HG03139 (cell line): ENCODE results near the gene MAGI2.

Experiments used
- ATAC-seq: cut with Tn5 transposase; IDR thresholded peaks from one replicate; pipeline ENCODE4 v1.9.1; 2021; ENCODE audit not compliant: unreplicated experiment

Gene MAGI2

GRCh38 chr7:77982926-77983550 lies 1470.4 kb downstream of the MAGI2 start:
- ATAC-seq, result no peak

- no peak for ATAC-seq
Observed at GRCh38 chr7:77980087-77980713, 1473.3 kb downstream of the MAGI2 start.

DNA sequence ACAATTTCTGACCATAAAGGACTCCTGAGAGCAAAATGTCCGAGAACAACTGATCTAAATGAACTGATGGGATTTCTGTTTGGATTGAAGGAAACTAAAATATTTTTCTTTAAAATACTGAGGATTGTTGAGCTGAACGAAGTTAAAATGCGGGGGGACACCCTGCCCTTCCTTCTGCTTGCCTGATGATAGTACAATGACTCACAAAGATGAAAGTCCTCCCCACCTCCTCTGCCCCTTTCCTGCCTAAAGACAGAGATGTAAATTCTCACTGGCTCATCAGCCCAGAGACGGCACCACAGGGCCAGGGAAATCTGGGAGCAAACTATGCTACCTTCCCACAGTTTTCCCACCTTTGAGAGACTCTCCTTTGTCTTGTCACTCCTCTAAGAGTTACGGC lies 1474.2 kb downstream of the MAGI2 start:
- no peak for ATAC-seq

GRCh38 chr7:77975672-77976480 lies 1477.6 kb downstream of the MAGI2 start:
- ATAC-seq, result no peak

DNA sequence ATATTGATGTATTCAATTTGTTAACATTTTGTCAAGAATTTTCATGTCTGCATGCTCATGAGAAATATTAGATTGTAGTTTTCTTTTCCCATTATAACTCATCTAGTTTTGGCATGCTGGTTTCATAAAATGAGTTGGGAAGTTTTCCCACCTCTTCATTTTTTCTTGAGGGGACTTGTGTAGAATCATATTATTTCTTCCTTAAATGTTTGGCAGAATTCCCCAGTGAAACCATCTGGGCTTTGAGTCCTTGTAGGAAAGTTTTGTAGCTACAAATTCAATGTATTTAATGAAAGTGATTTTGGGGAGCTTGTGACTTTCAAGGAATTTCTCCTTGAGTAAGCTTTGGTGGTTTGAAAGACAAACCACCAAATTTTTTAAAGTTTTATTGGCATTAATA lies 1481.7 kb downstream of the MAGI2 start:
- ATAC-seq, result no peak

DNA sequence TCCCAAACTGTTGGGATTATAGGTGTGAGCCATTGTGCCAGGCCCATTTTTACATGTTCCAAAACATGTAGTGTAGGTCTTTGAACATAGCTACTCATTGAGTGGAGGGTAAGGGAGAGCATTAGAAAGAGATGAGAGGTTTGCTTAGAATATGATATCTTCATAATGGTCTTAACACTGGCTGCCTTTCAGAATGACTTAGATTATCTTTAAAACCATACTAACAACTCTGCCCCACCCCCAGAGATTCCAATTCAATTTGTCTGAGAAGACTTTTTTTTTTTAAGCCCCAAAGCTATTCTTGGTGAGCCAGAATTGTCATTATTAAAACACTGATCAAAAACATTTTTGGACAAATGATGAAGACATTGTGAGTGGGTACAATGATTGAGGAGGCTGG lies 1486.0 kb downstream of the MAGI2 start:
- ATAC-seq, result no peak
